GM19467 (cell line): ENCODE measurements around the gene BICRA.
A peak's percentile ranks its signal among the peaks of the same experiment; 100 is the strongest.

Experiments used
- ATAC-seq: cut with Tn5 transposase; IDR thresholded peaks from one replicate; pipeline ENCODE4 v1.9.1; 2021; ENCODE audit warnings: mild to moderate bottlenecking, moderate library complexity; ENCODE audit not compliant: unreplicated experiment

Gene BICRA

GRCh38 chr19:47600246-47601179 is 8.4 kb upstream of the BICRA start:
- peak; percentile 93 for ATAC-seq

- no peak for ATAC-seq
Measured at GRCh38 chr19:47601180-47601904, 7.6 kb upstream of the BICRA start.

GRCh38 chr19:47603706-47604565 is 5.0 kb upstream of the BICRA start:
- no peak for ATAC-seq

GRCh38 chr19:47607564-47608073 is 1.3 kb upstream of the BICRA start:
- ATAC-seq: no peak

GRCh38 chr19:47608074-47608918 is 638 bp upstream of the BICRA start:
- peak; percentile 70 for ATAC-seq

- no peak for ATAC-seq
Measured at GRCh38 chr19:47609906-47610894, 1.3 kb downstream of the BICRA start.

- no peak for ATAC-seq
Measured at GRCh38 chr19:47610902-47611301, 2.0 kb downstream of the BICRA start.

- no peak for ATAC-seq
Measured at GRCh38 chr19:47613165-47614020, 4.5 kb downstream of the BICRA start.

- ATAC-seq: no peak
Measured at GRCh38 chr19:47614021-47614295, 5.0 kb downstream of the BICRA start.

GRCh38 chr19:47614559-47614958 is 5.6 kb downstream of the BICRA start:
- ATAC-seq: no peak

GRCh38 chr19:47615230-47615629 is 6.3 kb downstream of the BICRA start:
- no peak for ATAC-seq

GRCh38 chr19:47615714-47616113 is 6.8 kb downstream of the BICRA start:
- ATAC-seq: no peak

- ATAC-seq: no peak
Measured at GRCh38 chr19:47618771-47619170, 9.8 kb downstream of the BICRA start.

- ATAC-seq: no peak
Measured at GRCh38 chr19:47619763-47620162, 10.8 kb downstream of the BICRA start.

GRCh38 chr19:47623151-47623920 is 14.4 kb downstream of the BICRA start:
- ATAC-seq: no peak

GRCh38 chr19:47623921-47624391 is 15.0 kb downstream of the BICRA start:
- ATAC-seq: no peak

- no peak for ATAC-seq
Measured at GRCh38 chr19:47625650-47626049, 16.7 kb downstream of the BICRA start.
